Neutrophil (primary cell): ENCODE results near the gene RABEP2.
"Not testable (repeated sequence)": the region's sequence is repeated elsewhere in the genome, so short reads cannot be mapped to it uniquely, and the experiment has no call there.

ENCODE experiments used
- H3K27ac ChIP-seq: fragments of 200-600 bp; sonication (generic); 2 replicates; pipeline ENCODE4 v1.5.1; 2016; ENCODE audit warnings: mild to moderate bottlenecking, moderate library complexity
- H3K27me3 ChIP-seq: fragments of 200-600 bp; sonication (generic); 2 replicates; pipeline ENCODE4 v1.6.0; 2016; ENCODE audit warnings: mild to moderate bottlenecking
- H3K36me3 ChIP-seq: fragments of 200-600 bp; sonication (generic); 2 replicates; pipeline ENCODE4 v1.5.1; 2017
- H3K4me1 ChIP-seq, 2 experiments: fragments of 200-600 bp in 1 of 2; sonication (generic) in 1 of 2; 1 replicate in 1 of 2; 2 replicates in 1 of 2; pipeline versions ENCODE4 v1.5.1 to v1.6.1; 2013 to 2016; ENCODE audit warnings: low read depth in 1 of 2, low read length in 1 of 2, mild to moderate bottlenecking in 1 of 2, moderate library complexity in 1 of 2; ENCODE audit not compliant: control insufficient read depth in 1 of 2, insufficient read depth in 1 of 2
- H3K4me3 ChIP-seq, 2 experiments: fragments of 200-600 bp in 1 of 2; sonication (generic) in 1 of 2; 1 replicate in 1 of 2; 2 replicates in 1 of 2; pipeline ENCODE4 v1.5.1; 2013 to 2016; ENCODE audit warnings: low read depth in 1 of 2, low read length in 1 of 2, mild to moderate bottlenecking in 1 of 2, moderate library complexity in 1 of 2
- H3K9me3 ChIP-seq: fragments of 200-600 bp; sonication (generic); 2 replicates; pipeline ENCODE4 v1.5.1; 2016
- TF ChIP-seq, protein P1 (sequence below): fragments of 200-600 bp; sonication (generic); IDR thresholded peaks from 2 replicates; pipeline ENCODE4 v1.5.1; 2016; ENCODE audit warnings: antibody characterized with exemption

RABEP2 gene

GRCh38 chr16:28950648-28951409, 25.8 kb upstream of the RABEP2 start, which contains the start of gene NFATC2IP:
Gene NFATC2IP, plus strand, starts transcription at chr16:28950937. Its CDS starts 75 bp downstream, at chr16:28951012.
- H3K4me3 ChIP-seq, result peak within 1 kb of the TSS; percentile 79 to 95
- TF ChIP-seq, protein P1, sequence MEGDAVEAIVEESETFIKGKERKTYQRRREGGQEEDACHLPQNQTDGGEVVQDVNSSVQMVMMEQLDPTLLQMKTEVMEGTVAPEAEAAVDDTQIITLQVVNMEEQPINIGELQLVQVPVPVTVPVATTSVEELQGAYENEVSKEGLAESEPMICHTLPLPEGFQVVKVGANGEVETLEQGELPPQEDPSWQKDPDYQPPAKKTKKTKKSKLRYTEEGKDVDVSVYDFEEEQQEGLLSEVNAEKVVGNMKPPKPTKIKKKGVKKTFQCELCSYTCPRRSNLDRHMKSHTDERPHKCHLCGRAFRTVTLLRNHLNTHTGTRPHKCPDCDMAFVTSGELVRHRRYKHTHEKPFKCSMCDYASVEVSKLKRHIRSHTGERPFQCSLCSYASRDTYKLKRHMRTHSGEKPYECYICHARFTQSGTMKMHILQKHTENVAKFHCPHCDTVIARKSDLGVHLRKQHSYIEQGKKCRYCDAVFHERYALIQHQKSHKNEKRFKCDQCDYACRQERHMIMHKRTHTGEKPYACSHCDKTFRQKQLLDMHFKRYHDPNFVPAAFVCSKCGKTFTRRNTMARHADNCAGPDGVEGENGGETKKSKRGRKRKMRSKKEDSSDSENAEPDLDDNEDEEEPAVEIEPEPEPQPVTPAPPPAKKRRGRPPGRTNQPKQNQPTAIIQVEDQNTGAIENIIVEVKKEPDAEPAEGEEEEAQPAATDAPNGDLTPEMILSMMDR, result peak; percentile 29

GRCh38 chr16:28946681-28947080, 21.6 kb upstream of the RABEP2 start:
- Histone ChIP-seq H3K27me3 (peaks cover 9% of the 10 kb centered on the region), H3K27ac (no peak overlapping the region), H3K4me1 (peaks cover 17 to 19% of the 10 kb centered on the region in 2 experiments), H3K9me3 (no peaks in the 10 kb centered on the region), H3K4me3 (no peak overlapping the region), H3K36me3 (no peaks in the 10 kb centered on the region)
- TF ChIP-seq, protein P1, result no peak

More at GRCh38 chr16:28950648-28951409, 25.8 kb upstream of the RABEP2 start, which contains the start of gene NFATC2IP:
- Histone ChIP-seq H3K4me1 (peaks cover 17 to 18% of the 10 kb centered on the region in 2 experiments), H3K9me3 (no peaks in the 10 kb centered on the region), H3K27me3 (peaks cover 9% of the 10 kb centered on the region), H3K27ac (peak within 1 kb of the TSS; percentile 80), H3K36me3 (peaks cover 20% of the 10 kb centered on the region)

DNA sequence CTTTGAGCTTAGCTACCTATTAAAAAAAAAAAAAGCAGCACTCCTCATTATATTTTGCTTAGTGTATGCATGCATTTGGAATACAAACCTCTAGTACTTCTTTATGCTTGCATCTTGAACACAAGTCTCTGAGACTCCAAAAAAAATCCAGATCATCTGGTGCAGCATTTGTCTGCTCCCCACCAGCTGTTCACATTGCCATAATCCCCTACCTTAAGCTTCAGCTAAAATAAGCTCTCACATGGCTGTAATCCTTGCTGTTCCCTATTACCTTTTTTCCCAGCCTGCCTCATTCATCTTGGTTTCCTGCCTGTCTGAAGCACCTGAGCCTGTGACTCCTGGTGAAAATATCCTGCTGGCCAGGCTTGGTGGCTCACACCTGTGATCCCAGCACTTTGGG, 18.2 kb upstream of the RABEP2 start:
- H3K36me3 ChIP-seq, result no peaks in the 10 kb centered on the region
- TF ChIP-seq, protein P1, result no peak
- H3K27me3 ChIP-seq, result peaks cover 9% of the 10 kb centered on the region
- no peak overlapping the region for H3K27ac ChIP-seq
- H3K4me3 ChIP-seq, result no peak overlapping the region
- H3K9me3 ChIP-seq, result no peaks in the 10 kb centered on the region
- peaks cover 8% of the 10 kb centered on the region in 2 experiments for H3K4me1 ChIP-seq

GRCh38 chr16:28939825-28940224, 14.8 kb upstream of the RABEP2 start:
- not testable (repeated sequence) for H3K27me3 ChIP-seq, H3K36me3 ChIP-seq, H3K4me3 ChIP-seq, H3K9me3 ChIP-seq, H3K27ac ChIP-seq
- H3K4me1 ChIP-seq, result peaks cover 11 to 12% of the 10 kb centered on the region in 2 experiments

- Histone ChIP-seq H3K36me3 (no peaks in the 10 kb centered on the region), H3K4me3 (no peak overlapping the region), H3K27ac (no peak overlapping the region), H3K27me3 (no peaks in the 10 kb centered on the region), H3K4me1 (peaks cover 11 to 12% of the 10 kb centered on the region in 2 experiments), H3K9me3 (no peaks in the 10 kb centered on the region)
- TF ChIP-seq, protein P1, result no peak
Observed at GRCh38 chr16:28938721-28939120, 13.7 kb upstream of the RABEP2 start.

DNA sequence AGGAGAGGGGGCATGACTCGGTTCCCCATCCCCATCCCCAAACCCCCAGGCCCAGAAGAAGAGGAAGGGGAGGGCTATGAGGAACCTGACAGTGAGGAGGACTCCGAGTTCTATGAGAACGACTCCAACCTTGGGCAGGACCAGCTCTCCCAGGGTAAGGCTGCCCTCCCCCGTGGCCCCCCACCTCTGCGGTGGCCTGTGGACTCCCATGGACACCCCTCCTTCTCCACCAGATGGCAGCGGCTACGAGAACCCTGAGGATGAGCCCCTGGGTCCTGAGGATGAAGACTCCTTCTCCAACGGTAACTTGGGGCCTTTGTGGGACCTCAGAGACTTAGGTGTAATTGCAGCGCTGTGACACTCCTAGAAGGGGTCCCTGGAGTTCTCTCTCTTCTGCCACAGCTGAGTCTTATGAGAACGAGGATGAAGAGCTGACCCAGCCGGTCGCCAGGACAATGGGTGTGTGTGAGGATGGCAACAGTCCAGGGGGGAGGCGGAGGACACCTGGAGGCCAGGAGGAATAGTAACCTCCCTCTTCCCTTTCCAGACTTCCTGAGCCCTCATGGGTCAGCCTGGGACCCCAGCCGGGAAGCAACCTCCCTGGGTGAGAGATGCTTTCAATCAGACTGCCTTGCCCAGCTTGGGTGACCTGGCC, 12.3 kb upstream of the RABEP2 start:
- peaks cover 11 to 12% of the 10 kb centered on the region in 2 experiments for H3K4me1 ChIP-seq

More for the DNA sequence above, 12.3 kb upstream of the RABEP2 start:
- TF ChIP-seq, protein P1, result no peak
- H3K9me3 ChIP-seq, result no peaks in the 10 kb centered on the region
- no peak overlapping the region for H3K4me3 ChIP-seq
- no peaks in the 10 kb centered on the region for H3K27me3 ChIP-seq
- H3K27ac ChIP-seq, result no peak overlapping the region
- H3K36me3 ChIP-seq, result no peaks in the 10 kb centered on the region
